Astrocyte (in vitro differentiated cells and primary cell): ENCODE measurements around the gene SERPINB6. TPM values are rescaled to one million over a fixed set of nuclear protein-coding genes. Genes with fewer than 3 reads are reported as not detected.
A peak's percentile ranks its signal among the peaks of the same experiment; 100 is the strongest.

Experiments
- DNase-seq: peaks from one replicate; pipeline ENCODE4 v3.0.0-alpha.2; 2010; ENCODE audit warnings: low read depth
- FAIRE-seq: peaks from 2 replicates; lab custom pipeline; 2011; peaks lifted over from hg19 to GRCh38; lab: Jason Lieb, UNC
- H2AFZ ChIP-seq: 2 replicates; pipeline ENCODE4 v1.6.0; 2012; ENCODE audit warnings: low read depth, low read length, inconsistent platforms
- H3K27ac ChIP-seq: 2 replicates; pipeline ENCODE4 v1.5.1; 2011; ENCODE audit warnings: low read depth, low read length, inconsistent platforms
- H3K27me3 ChIP-seq: 2 replicates; pipeline ENCODE4 v1.6.0; 2011; ENCODE audit warnings: low read length, inconsistent platforms; ENCODE audit not compliant: insufficient read depth
- H3K36me3 ChIP-seq: 2 replicates; pipeline ENCODE4 v1.5.1; 2011; ENCODE audit warnings: low read length, inconsistent platforms; ENCODE audit not compliant: insufficient read depth
- H3K4me1 ChIP-seq: 2 replicates; pipeline ENCODE4 v1.5.1; 2011; ENCODE audit warnings: low read length, inconsistent platforms; ENCODE audit not compliant: insufficient read depth
- H3K4me2 ChIP-seq: 2 replicates; pipeline ENCODE4 v1.6.0; 2012; ENCODE audit warnings: low read length, inconsistent platforms
- H3K4me3 ChIP-seq: 2 replicates; pipeline ENCODE4 v1.5.1; 2011; ENCODE audit warnings: low read depth, mild to moderate bottlenecking, low read length, inconsistent platforms; ENCODE audit not compliant: insufficient read depth
- H3K79me2 ChIP-seq: 2 replicates; pipeline ENCODE4 v1.6.0; 2012; ENCODE audit warnings: mild to moderate bottlenecking, low read length, inconsistent platforms; ENCODE audit not compliant: insufficient read depth
- H3K9ac ChIP-seq: 2 replicates; pipeline ENCODE4 v1.6.0; 2012; ENCODE audit warnings: mild to moderate bottlenecking, low read length, inconsistent platforms
- H3K9me3 ChIP-seq: 2 replicates; pipeline ENCODE4 v1.5.1; 2012; ENCODE audit warnings: low read depth, mild to moderate bottlenecking, low read length, inconsistent platforms; ENCODE audit not compliant: insufficient read depth
- H4K20me1 ChIP-seq: 2 replicates; pipeline ENCODE4 v1.6.0; 2012; ENCODE audit warnings: low read length, inconsistent platforms; ENCODE audit not compliant: insufficient read depth
- H3K27ac Mint-ChIP-seq: one replicate; pipeline ENCODE4 v1.8.0; 2021; ENCODE audit warnings: mild to moderate bottlenecking, mixed read lengths; ENCODE audit not compliant: unreplicated experiment
- H3K27me3 Mint-ChIP-seq: one replicate; pipeline ENCODE4 v1.8.0; 2021; ENCODE audit warnings: low read depth, mixed read lengths; ENCODE audit not compliant: unreplicated experiment
- H3K36me3 Mint-ChIP-seq: one replicate; pipeline ENCODE4 v1.8.0; 2021; ENCODE audit warnings: low read depth, mixed read lengths; ENCODE audit not compliant: unreplicated experiment
- H3K4me1 Mint-ChIP-seq: one replicate; pipeline ENCODE4 v1.8.0; 2021; ENCODE audit warnings: low read depth, mixed read lengths; ENCODE audit not compliant: unreplicated experiment
- H3K4me3 Mint-ChIP-seq: one replicate; pipeline ENCODE4 v1.8.0; 2021; ENCODE audit warnings: mild to moderate bottlenecking, moderate library complexity, mixed read lengths; ENCODE audit not compliant: unreplicated experiment
- H3K9me3 Mint-ChIP-seq: one replicate; pipeline ENCODE4 v1.8.0; 2021; ENCODE audit warnings: mild to moderate bottlenecking, mixed read lengths; ENCODE audit not compliant: unreplicated experiment
- CTCF ChIP-seq: IDR thresholded peaks from 2 replicates; pipeline ENCODE4 v1.5.1; 2011; ENCODE audit warnings: low read depth, mild to moderate bottlenecking, inconsistent platforms, low read length, moderate library complexity; ENCODE audit not compliant: insufficient read depth
- EZH2 ChIP-seq: IDR thresholded peaks from 2 replicates; pipeline ENCODE4 v1.6.1; 2012; ENCODE audit warnings: mild to moderate bottlenecking, low read length, inconsistent platforms; ENCODE audit not compliant: insufficient read depth
- total RNA-seq: library from RNA; stranded (reverse); gene quantifications from 2 replicates; pipeline ENCODE4 v1.2.1, GENCODE V29; 2021

Gene SERPINB6
- total RNA-seq, 1 donor from 2014 or later: 68.4 TPM

GRCh38 chr6:2962004-2962403 is 9.4 kb downstream of the SERPINB6 start:
- FAIRE-seq (no peak), DNase-seq (no peak)
- Histone ChIP-seq H3K4me2 (no peak overlapping the region), H3K27me3 (no peaks in the 10 kb centered on the region), H3K79me2 (peaks cover 86% of the 10 kb centered on the region), H3K27ac (no peak overlapping the region), H4K20me1 (peaks cover 7% of the 10 kb centered on the region), H2AFZ (no peak overlapping the region), H3K4me1 (peaks cover 16% of the 10 kb centered on the region), H3K36me3 (no peaks in the 10 kb centered on the region), H3K9me3 (no peaks in the 10 kb centered on the region), H3K9ac (no peak overlapping the region), H3K4me3 (no peak overlapping the region)
- H3K4me3 Mint-ChIP-seq: no peak overlapping the region
- peaks cover 9% of the 10 kb centered on the region for H3K36me3 Mint-ChIP-seq
- no peaks in the 10 kb centered on the region for H3K27me3 Mint-ChIP-seq
- TF ChIP-seq CTCF (no peak), EZH2 (no peak)
- H3K4me1 Mint-ChIP-seq: peaks cover 18% of the 10 kb centered on the region
- H3K9me3 Mint-ChIP-seq: no peaks in the 10 kb centered on the region
- H3K27ac Mint-ChIP-seq: no peak overlapping the region

- Histone ChIP-seq H2AFZ (no peak overlapping the region), H4K20me1 (peaks cover 7% of the 10 kb centered on the region), H3K27me3 (no peaks in the 10 kb centered on the region), H3K4me3 (no peak overlapping the region), H3K36me3 (no peaks in the 10 kb centered on the region), H3K79me2 (peaks cover 82% of the 10 kb centered on the region), H3K4me1 (peaks cover 16% of the 10 kb centered on the region), H3K9ac (no peak overlapping the region), H3K9me3 (no peaks in the 10 kb centered on the region), H3K27ac (no peak overlapping the region), H3K4me2 (no peak overlapping the region)
- DNase-seq (no peak), FAIRE-seq (no peak)
- H3K36me3 Mint-ChIP-seq: peaks cover 10% of the 10 kb centered on the region
- H3K27ac Mint-ChIP-seq: no peak overlapping the region
- no peaks in the 10 kb centered on the region for H3K27me3 Mint-ChIP-seq
- no peak overlapping the region for H3K4me3 Mint-ChIP-seq
- no peaks in the 10 kb centered on the region for H3K9me3 Mint-ChIP-seq
- peaks cover 18% of the 10 kb centered on the region for H3K4me1 Mint-ChIP-seq
- no peak for TF ChIP-seq EZH2
- TF ChIP-seq CTCF: no peak
Measured at GRCh38 chr6:2961506-2961905, 9.9 kb downstream of the SERPINB6 start.

- no peak for DNase-seq
- peaks cover 80% of the 10 kb centered on the region for H3K79me2 ChIP-seq
- Mint-ChIP-seq H3K36me3 (peaks cover 10% of the 10 kb centered on the region), H3K4me3 (no peak overlapping the region), H3K9me3 (no peaks in the 10 kb centered on the region), H3K4me1 (peaks cover 18% of the 10 kb centered on the region), H3K27ac (peak overlapping the region; percentile 55), H3K27me3 (no peaks in the 10 kb centered on the region)
- H3K4me3 ChIP-seq: no peak overlapping the region
- TF ChIP-seq CTCF (no peak), EZH2 (no peak)
- peak overlapping the region; percentile 63 for H3K4me2 ChIP-seq
- H2AFZ ChIP-seq: no peak overlapping the region
- peaks cover 16% of the 10 kb centered on the region for H3K4me1 ChIP-seq
- peaks cover 7% of the 10 kb centered on the region for H4K20me1 ChIP-seq
- H3K9me3 ChIP-seq: no peaks in the 10 kb centered on the region
- H3K27ac ChIP-seq: peak overlapping the region; percentile 52
- no peak for FAIRE-seq
- H3K27me3 ChIP-seq: no peaks in the 10 kb centered on the region
- no peaks in the 10 kb centered on the region for H3K36me3 ChIP-seq
- H3K9ac ChIP-seq: peak overlapping the region; percentile 46
Measured at GRCh38 chr6:2960935-2961334, 10.4 kb downstream of the SERPINB6 start.
